ENCODE measurements around the gene AXL.

AXL gene

GRCh38 chr19:41234512-41235168, 15.6 kb downstream of the AXL start:
- TF ChIP-seq CTCF (IDR thresholded peaks at IDR 0.05; ENCODE audit: low read depth, low read length) (no peak), EZH2phosphoT487 (IDR thresholded peaks at IDR 0.05; ENCODE audit: low read depth) (no peak)
- Histone ChIP-seq H3K4me1 (ENCODE audit: low read length) (no peaks in the 10 kb centered on the region; the same call in 1 of the 2 replicates), H3K9ac (ENCODE audit: low read length) (no peak overlapping the region), H3K27ac (ENCODE audit: low read length) (no peak overlapping the region), H3K4me2 (ENCODE audit: low read length) (no peak overlapping the region), H3K27me3 (ENCODE audit: low read depth, low read length) (no peaks in the 10 kb centered on the region), H3K4me3 (ENCODE audit: low read length) (no peak overlapping the region), H2AFZ (ENCODE audit: low read depth, low read length) (no peak overlapping the region), H3K79me2 (ENCODE audit: low read length) (no peaks in the 10 kb centered on the region), H4K20me1 (ENCODE audit: insufficient read depth, low read length) (no peaks in the 10 kb centered on the region), H3K36me3 (replicated peaks; ENCODE audit: low read depth, low read length) (no peaks in the 10 kb centered on the region), H3K9me3 (ENCODE audit: insufficient read depth, low read length) (no peaks in the 10 kb centered on the region)

- H4K20me1 ChIP-seq (ENCODE audit: insufficient read depth, low read length): no peaks in the 10 kb centered on the region
- H3K79me2 ChIP-seq (ENCODE audit: low read length): no peaks in the 10 kb centered on the region
- H3K4me1 ChIP-seq (ENCODE audit: low read length): no peaks in the 10 kb centered on the region; the same call in 1 of the 2 replicates
- H3K4me3 ChIP-seq (ENCODE audit: low read length): no peak overlapping the region
- TF ChIP-seq EZH2phosphoT487 (IDR thresholded peaks at IDR 0.05; ENCODE audit: low read depth) (no peak), CTCF (IDR thresholded peaks at IDR 0.05; ENCODE audit: low read depth, low read length) (no peak)
- no peak overlapping the region for H3K27ac ChIP-seq (ENCODE audit: low read length)
- no peak overlapping the region for H2AFZ ChIP-seq (ENCODE audit: low read depth, low read length)
- H3K27me3 ChIP-seq (ENCODE audit: low read depth, low read length): peaks cover 1% of the 10 kb centered on the region; the same call in 1 of the 2 replicates
- H3K4me2 ChIP-seq (ENCODE audit: low read length): no peak overlapping the region
- H3K36me3 ChIP-seq (replicated peaks; ENCODE audit: low read depth, low read length): no peaks in the 10 kb centered on the region
- H3K9ac ChIP-seq (ENCODE audit: low read length): no peak overlapping the region
- H3K9me3 ChIP-seq (ENCODE audit: insufficient read depth, low read length): no peaks in the 10 kb centered on the region
These were observed 16.5 kb downstream of the AXL start for GRCh38 chr19:41235480-41235879.

- TF ChIP-seq CTCF (IDR thresholded peaks at IDR 0.05; ENCODE audit: low read depth, low read length) (no peak), EZH2phosphoT487 (IDR thresholded peaks at IDR 0.05; ENCODE audit: low read depth) (no peak)
- H3K36me3 ChIP-seq (replicated peaks; ENCODE audit: low read depth, low read length): no peaks in the 10 kb centered on the region
These were observed 19.2 kb downstream of the AXL start for GRCh38 chr19:41238244-41238643.

GRCh38 chr19:41239363-41239762, 20.3 kb downstream of the AXL start:
- Histone ChIP-seq H3K79me2 (ENCODE audit: low read length) (no peaks in the 10 kb centered on the region), H3K9me3 (ENCODE audit: insufficient read depth, low read length) (no peaks in the 10 kb centered on the region), H3K4me3 (ENCODE audit: low read length) (no peak overlapping the region), H3K4me1 (ENCODE audit: low read length) (no peaks in the 10 kb centered on the region), H2AFZ (ENCODE audit: low read depth, low read length) (no peak overlapping the region), H3K27ac (ENCODE audit: low read length) (no peak overlapping the region), H3K4me2 (ENCODE audit: low read length) (no peak overlapping the region), H3K9ac (ENCODE audit: low read length) (no peak overlapping the region), H3K27me3 (ENCODE audit: low read depth, low read length) (peaks cover 6% of the 10 kb centered on the region; the same call in 1 of the 2 replicates), H3K36me3 (replicated peaks; ENCODE audit: low read depth, low read length) (no peaks in the 10 kb centered on the region), H4K20me1 (ENCODE audit: insufficient read depth, low read length) (0 out of 2 replicates have a peak, but pooled peaks cover 3% of the 10 kb centered on the region)
- TF ChIP-seq CTCF (IDR thresholded peaks at IDR 0.05; ENCODE audit: low read depth, low read length): no peak
- TF ChIP-seq EZH2phosphoT487 (IDR thresholded peaks at IDR 0.05; ENCODE audit: low read depth): no peak

More at GRCh38 chr19:41238244-41238643, 19.2 kb downstream of the AXL start:
- Histone ChIP-seq H3K4me3 (ENCODE audit: low read length) (no peak overlapping the region), H2AFZ (ENCODE audit: low read depth, low read length) (no peak overlapping the region), H3K27ac (ENCODE audit: low read length) (no peak overlapping the region), H4K20me1 (ENCODE audit: insufficient read depth, low read length) (0 out of 2 replicates have a peak, but pooled peaks cover 3% of the 10 kb centered on the region), H3K9ac (ENCODE audit: low read length) (no peak overlapping the region), H3K4me2 (ENCODE audit: low read length) (no peak overlapping the region), H3K27me3 (ENCODE audit: low read depth, low read length) (peaks cover 6% of the 10 kb centered on the region; the same call in 1 of the 2 replicates), H3K9me3 (ENCODE audit: insufficient read depth, low read length) (no peaks in the 10 kb centered on the region), H3K4me1 (ENCODE audit: low read length) (no peaks in the 10 kb centered on the region; the same call in 1 of the 2 replicates), H3K79me2 (ENCODE audit: low read length) (no peaks in the 10 kb centered on the region)

Data from OCI-LY3 (cell line).